ENCODE results near the gene FRMD8.
A peak's percentile ranks its signal among the peaks of the same experiment; 100 is the strongest.

FRMD8 gene

DNA sequence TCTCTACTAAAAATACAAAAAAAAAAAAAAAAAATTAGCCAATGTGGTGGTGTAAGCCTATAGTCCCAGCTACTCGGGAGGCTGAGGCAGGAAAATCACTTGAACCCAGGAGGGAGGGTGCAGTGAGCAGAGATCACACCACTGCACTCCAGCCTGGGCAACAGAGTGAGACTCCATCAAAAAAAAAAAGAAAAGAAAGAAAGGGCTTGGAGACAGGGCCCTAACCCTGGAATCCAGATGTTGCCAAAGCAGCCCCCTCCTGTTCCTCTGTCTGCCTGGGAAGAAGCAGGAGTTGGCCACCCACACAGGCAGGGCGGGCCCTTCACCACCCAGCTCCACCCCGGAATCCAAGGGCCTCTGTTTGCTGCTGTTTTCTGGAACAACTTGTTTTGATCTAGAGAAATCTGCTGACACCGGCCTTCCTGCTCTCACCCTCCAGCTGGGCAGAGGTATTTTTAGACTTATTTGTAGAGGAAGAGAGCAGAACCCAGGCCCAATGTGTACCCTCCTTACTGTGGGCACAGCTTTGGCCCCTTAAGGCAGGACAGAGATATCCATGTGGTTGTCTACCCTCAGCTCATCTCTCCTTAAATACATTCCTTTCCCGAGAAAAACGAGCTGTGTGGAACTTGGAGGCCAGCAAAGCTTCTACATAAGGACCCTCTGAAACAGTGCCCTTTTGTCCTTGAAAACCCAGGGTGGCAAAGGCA is 33.5 kb downstream of the FRMD8 start:
- Histone ChIP-seq H3K9me3 (ENCODE audit: insufficient read depth, low read depth, low read length) (no peaks in the 10 kb centered on the region), H3K27ac (ENCODE audit: low read length) (peak overlapping the region; percentile 1), H3K27me3 (ENCODE audit: insufficient read depth, low read length) (no peaks in the 10 kb centered on the region), H3K9ac (ENCODE audit: low read depth, low read length) (peak overlapping the region; percentile 93; the same call in 1 of the 2 replicates), H3K36me3 (ENCODE audit: insufficient read depth, low read depth, low read length) (no peaks in the 10 kb centered on the region), H3K4me1 (ENCODE audit: insufficient read depth, low read length) (peaks cover 32% of the 10 kb centered on the region), H3K4me3 (ENCODE audit: low read length) (no peak overlapping the region)

DNA sequence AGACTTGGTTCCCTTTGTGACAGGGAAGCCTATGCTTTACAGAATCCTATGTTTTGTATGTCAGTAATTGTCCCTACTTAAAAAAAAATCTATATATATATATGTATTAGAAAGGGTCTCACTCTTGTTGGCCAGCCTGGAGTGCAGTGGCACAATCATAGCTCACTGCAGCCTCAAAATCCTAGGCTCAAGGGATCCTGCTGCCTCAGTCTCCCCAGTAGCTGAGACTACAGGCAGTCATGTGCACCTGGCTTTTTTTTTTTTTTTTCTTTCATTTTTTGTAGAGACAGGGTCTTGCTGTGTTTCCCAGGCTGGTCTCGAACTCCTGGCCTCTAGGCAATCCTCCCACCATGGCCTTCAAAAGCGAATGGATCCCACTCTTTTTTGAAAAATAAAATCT is 34.1 kb downstream of the FRMD8 start:
- Histone ChIP-seq H3K27ac (ENCODE audit: low read length) (no peak overlapping the region), H3K4me1 (ENCODE audit: insufficient read depth, low read length) (peaks cover 36% of the 10 kb centered on the region), H3K9me3 (ENCODE audit: insufficient read depth, low read depth, low read length) (no peaks in the 10 kb centered on the region), H3K9ac (ENCODE audit: low read depth, low read length) (peak overlapping the region; percentile 93), H3K36me3 (ENCODE audit: insufficient read depth, low read depth, low read length) (no peaks in the 10 kb centered on the region), H3K27me3 (ENCODE audit: insufficient read depth, low read length) (no peaks in the 10 kb centered on the region), H3K4me3 (ENCODE audit: low read length) (no peak overlapping the region)

DNA sequence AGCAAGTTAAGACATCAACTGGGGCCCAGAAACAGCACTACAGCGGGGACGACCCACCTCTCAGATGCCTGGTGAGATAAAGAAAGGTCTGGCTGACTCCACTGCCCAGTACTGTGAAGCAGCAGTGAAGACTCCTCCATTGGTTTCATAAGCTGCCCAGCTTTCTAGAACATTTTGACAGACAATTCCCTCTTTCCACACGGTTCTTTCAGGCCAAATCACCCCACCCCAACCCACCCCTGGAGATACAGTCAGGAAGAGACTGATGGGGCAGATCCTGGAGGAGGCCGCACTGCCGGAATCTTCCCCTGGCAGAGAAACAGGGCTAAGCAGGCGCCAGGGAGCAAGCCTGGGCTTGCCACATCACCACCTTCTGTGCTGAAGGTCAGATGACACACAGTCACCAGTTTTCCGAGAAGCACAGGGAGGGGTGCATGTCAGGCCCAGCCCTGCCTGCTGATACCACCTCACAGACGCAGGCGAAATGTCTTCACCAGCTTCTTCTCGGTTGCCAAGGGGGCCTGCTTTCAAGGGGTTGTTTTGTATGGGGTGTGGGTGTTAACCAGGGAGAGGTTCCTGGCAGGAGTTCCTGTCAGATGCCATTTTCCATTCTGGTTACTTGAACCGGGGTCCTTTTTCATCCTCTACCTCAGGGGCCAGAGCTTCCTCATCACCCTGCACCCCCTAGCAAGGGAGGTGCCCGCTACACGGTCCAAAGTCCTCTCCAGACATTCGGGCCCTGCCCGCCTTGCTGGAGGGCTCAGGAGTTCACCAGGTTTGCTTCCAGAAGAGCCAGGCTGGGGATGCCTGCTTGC is 34.7 kb downstream of the FRMD8 start:
- Histone ChIP-seq H3K27me3 (ENCODE audit: insufficient read depth, low read length) (no peaks in the 10 kb centered on the region), H3K9ac (ENCODE audit: low read depth, low read length) (peak overlapping the region; percentile 83), H3K4me1 (ENCODE audit: insufficient read depth, low read length) (peaks cover 38% of the 10 kb centered on the region), H3K4me3 (ENCODE audit: low read length) (peak overlapping the region; percentile 72), H3K36me3 (ENCODE audit: insufficient read depth, low read depth, low read length) (no peaks in the 10 kb centered on the region), H3K27ac (ENCODE audit: low read length) (no peak overlapping the region), H3K9me3 (ENCODE audit: insufficient read depth, low read depth, low read length) (no peaks in the 10 kb centered on the region)

DNA sequence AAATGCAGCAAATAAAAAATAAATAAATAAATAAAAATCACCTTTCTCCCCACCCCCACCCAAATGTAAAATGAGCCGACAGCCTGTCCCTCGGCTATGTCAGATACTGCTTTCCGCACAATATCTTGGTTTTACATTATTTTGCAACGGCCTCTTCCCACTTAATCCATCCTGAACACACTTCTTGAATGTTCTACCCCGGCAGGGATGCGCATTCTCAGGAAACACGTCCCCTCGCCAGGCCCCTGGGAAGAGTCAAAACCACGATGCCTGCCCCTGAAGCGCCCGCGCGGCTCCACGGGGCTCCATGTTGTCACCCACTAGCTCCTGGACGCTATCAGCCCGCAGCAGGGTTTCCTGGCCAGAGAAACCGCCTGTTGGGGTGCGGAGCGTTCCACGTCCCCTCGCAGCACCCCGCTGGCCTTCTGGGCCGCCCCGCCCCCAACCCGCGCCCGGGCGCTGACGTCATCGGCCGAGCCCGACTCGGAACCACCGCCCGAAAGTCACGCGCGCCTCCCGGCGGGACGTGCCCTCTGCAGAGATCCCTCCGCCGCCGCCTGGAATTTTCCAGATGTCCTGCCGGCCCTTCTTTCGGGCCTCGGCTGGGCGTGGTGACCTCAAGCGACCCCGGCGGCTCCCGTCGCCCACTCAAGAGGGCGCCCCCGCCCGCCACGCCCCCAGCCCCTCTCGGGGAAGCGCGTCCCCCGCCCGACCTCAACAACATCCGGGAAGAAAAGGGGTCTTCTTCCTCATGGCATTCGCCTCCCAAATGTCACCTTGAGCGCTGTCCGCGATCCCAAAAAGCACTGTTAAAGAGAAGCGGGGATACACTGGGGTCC is 35.6 kb downstream of the FRMD8 start:
- Histone ChIP-seq H3K27ac (ENCODE audit: low read length) (peak overlapping the region; percentile 50), H3K4me3 (ENCODE audit: low read length) (peak overlapping the region; percentile 72), H3K9ac (ENCODE audit: low read depth, low read length) (peak overlapping the region; percentile 83), H3K4me1 (ENCODE audit: insufficient read depth, low read length) (peaks cover 43% of the 10 kb centered on the region), H3K9me3 (ENCODE audit: insufficient read depth, low read depth, low read length) (no peaks in the 10 kb centered on the region), H3K27me3 (ENCODE audit: insufficient read depth, low read length) (no peaks in the 10 kb centered on the region), H3K36me3 (ENCODE audit: insufficient read depth, low read depth, low read length) (no peaks in the 10 kb centered on the region)

DNA sequence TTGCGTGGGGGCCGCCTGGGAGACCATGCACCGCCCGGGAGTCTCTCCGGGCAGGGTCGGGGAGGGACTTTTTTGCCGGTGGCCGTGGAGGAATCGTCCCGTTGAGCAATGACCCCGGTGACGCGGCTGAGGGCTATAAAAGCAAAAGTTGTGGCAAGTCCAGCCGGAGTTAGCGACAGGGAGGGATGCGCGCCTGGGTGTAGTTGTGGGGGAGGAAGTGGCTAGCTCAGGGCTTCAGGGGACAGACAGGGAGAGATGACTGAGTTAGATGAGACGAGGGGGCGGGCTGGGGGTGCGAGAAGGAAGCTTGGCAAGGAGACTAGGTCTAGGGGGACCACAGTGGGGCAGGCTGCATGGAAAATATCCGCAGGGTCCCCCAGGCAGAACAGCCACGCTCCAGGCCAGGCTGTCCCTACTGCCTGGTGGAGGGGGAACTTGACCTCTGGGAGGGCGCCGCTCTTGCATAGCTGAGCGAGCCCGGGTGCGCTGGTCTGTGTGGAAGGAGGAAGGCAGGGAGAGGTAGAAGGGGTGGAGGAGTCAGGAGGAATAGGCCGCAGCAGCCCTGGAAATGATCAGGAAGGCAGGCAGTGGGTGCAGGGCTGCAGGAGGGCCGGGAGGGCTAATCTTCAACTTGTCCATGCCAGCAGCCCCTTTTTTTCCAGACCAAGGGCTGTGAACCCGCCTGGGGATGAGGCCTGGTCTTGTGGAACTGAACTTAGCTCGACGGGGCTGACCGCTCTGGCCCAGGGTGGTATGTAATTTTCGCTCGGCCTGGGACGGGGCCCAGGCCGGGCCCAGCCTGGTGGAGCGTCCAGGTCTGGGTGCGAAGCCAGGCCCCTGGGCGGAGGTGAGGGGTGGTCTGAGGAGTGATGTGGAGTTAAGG is 36.4 kb downstream of the FRMD8 start, which contains the start of gene NEAT1:
Gene NEAT1 (plus strand): TSS at position 166 of the 883 bp plus-strand sequence.
- no peaks in the 10 kb centered on the region for H3K36me3 ChIP-seq (ENCODE audit: insufficient read depth, low read depth, low read length)
- H3K9ac ChIP-seq (ENCODE audit: low read depth, low read length) = peak within 1 kb of the TSS; percentile 83
- no peaks in the 10 kb centered on the region for H3K9me3 ChIP-seq (ENCODE audit: insufficient read depth, low read depth, low read length)
- H3K4me3 ChIP-seq (ENCODE audit: low read length) = peak within 1 kb of the TSS; percentile 72
- peak within 1 kb of the TSS; percentile 50 for H3K27ac ChIP-seq (ENCODE audit: low read length)
- peaks cover 41% of the 10 kb centered on the region for H3K4me1 ChIP-seq (ENCODE audit: insufficient read depth, low read length)
- no peaks in the 10 kb centered on the region for H3K27me3 ChIP-seq (ENCODE audit: insufficient read depth, low read length)

DNA sequence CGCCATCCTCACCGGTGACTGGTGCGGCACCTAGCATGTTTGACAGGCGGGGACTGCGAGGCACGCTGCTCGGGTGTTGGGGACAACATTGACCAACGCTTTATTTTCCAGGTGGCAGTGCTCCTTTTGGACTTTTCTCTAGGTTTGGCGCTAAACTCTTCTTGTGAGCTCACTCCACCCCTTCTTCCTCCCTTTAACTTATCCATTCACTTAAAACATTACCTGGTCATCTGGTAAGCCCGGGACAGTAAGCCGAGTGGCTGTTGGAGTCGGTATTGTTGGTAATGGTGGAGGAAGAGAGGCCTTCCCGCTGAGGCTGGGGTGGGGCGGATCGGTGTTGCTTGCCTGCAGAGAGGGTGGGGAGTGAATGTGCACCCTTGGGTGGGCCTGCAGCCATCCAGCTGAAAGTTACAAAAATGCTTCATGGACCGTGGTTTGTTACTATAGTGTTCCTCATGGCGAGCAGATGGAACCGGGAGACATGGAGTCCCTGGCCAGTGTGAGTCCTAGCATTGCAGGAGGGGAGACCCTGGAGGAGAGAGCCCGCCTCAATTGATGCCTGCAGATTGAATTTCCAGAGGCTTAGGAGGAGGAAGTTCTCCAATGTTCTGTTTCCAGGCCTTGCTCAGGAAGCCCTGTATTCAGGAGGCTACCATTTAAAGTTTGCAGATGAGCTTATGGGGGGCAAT is 37.2 kb downstream of the FRMD8 start:
- H3K4me3 ChIP-seq (ENCODE audit: low read length) = peak overlapping the region; percentile 72
- no peaks in the 10 kb centered on the region for H3K27me3 ChIP-seq (ENCODE audit: insufficient read depth, low read length)
- H3K9ac ChIP-seq (ENCODE audit: low read depth, low read length) = peak overlapping the region; percentile 83
- no peaks in the 10 kb centered on the region for H3K9me3 ChIP-seq (ENCODE audit: insufficient read depth, low read depth, low read length)
- no peaks in the 10 kb centered on the region for H3K36me3 ChIP-seq (ENCODE audit: insufficient read depth, low read depth, low read length)
- no peak overlapping the region for H3K27ac ChIP-seq (ENCODE audit: low read length)
- H3K4me1 ChIP-seq (ENCODE audit: insufficient read depth, low read length) = peaks cover 42% of the 10 kb centered on the region

DNA sequence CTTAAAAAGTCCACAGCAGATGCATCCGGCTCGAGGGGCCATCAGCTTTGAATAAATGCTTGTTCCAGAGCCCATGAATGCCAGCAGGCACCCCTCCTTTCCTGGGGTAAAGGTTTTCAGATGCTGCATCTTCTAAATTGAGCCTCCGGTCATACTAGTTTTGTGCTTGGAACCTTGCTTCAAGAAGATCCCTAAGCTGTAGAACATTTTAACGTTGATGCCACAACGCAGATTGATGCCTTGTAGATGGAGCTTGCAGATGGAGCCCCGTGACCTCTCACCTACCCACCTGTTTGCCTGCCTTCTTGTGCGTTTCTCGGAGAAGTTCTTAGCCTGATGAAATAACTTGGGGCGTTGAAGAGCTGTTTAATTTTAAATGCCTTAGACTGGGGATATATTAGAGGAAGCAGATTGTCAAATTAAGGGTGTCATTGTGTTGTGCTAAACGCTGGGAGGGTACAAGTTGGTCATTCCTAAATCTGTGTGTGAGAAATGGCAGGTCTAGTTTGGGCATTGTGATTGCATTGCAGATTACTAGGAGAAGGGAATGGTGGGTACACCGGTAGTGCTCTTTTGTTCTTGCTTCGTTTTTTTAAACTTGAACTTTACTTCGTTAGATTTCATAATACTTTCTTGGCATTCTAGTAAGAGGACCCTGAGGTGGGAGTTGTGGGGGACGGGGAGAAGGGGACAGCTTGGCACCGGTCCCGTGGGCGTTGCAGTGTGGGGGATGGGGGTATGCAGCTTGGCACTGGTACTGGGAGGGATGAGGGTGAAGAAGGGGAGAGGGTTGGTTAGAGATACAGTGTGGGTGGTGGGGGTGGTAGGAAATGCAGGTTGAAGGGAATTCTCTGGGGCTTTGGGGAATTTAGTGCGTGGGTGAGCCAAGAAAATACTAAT is 38.0 kb downstream of the FRMD8 start:
- Histone ChIP-seq H3K9me3 (ENCODE audit: insufficient read depth, low read depth, low read length) (no peaks in the 10 kb centered on the region), H3K9ac (ENCODE audit: low read depth, low read length) (peak overlapping the region; percentile 83; the same call in 1 of the 2 replicates), H3K36me3 (ENCODE audit: insufficient read depth, low read depth, low read length) (no peaks in the 10 kb centered on the region), H3K27me3 (ENCODE audit: insufficient read depth, low read length) (no peaks in the 10 kb centered on the region), H3K27ac (ENCODE audit: low read length) (no peak overlapping the region), H3K4me3 (ENCODE audit: low read length) (peak overlapping the region; percentile 72), H3K4me1 (ENCODE audit: insufficient read depth, low read length) (peaks cover 42% of the 10 kb centered on the region)

DNA sequence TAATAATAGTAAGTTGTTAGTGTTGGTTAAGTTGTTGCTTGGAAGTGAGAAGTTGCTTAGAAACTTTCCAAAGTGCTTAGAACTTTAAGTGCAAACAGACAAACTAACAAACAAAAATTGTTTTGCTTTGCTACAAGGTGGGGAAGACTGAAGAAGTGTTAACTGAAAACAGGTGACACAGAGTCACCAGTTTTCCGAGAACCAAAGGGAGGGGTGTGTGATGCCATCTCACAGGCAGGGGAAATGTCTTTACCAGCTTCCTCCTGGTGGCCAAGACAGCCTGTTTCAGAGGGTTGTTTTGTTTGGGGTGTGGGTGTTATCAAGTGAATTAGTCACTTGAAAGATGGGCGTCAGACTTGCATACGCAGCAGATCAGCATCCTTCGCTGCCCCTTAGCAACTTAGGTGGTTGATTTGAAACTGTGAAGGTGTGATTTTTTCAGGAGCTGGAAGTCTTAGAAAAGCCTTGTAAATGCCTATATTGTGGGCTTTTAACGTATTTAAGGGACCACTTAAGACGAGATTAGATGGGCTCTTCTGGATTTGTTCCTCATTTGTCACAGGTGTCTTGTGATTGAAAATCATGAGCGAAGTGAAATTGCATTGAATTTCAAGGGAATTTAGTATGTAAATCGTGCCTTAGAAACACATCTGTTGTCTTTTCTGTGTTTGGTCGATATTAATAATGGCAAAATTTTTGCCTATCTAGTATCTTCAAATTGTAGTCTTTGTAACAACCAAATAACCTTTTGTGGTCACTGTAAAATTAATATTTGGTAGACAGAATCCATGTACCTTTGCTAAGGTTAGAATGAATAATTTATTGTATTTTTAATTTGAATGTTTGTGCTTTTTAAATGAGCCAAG is 38.9 kb downstream of the FRMD8 start:
- H3K27me3 ChIP-seq (ENCODE audit: insufficient read depth, low read length) = no peaks in the 10 kb centered on the region
- no peaks in the 10 kb centered on the region for H3K9me3 ChIP-seq (ENCODE audit: insufficient read depth, low read depth, low read length)
- peak overlapping the region; percentile 72 for H3K4me3 ChIP-seq (ENCODE audit: low read length)
- H3K27ac ChIP-seq (ENCODE audit: low read length) = no peak overlapping the region
- no peak overlapping the region for H3K9ac ChIP-seq (ENCODE audit: low read depth, low read length)
- H3K36me3 ChIP-seq (ENCODE audit: insufficient read depth, low read depth, low read length) = no peaks in the 10 kb centered on the region
- peaks cover 38% of the 10 kb centered on the region for H3K4me1 ChIP-seq (ENCODE audit: insufficient read depth, low read length)

All from iPS-20b (cell line).